SK-N-SH (cell line): ENCODE results near the gene TET2. TPM values are rescaled to one million over a fixed set of nuclear protein-coding genes. Genes with fewer than 3 reads are reported as not detected.

Experiments
- CTCF ChIA-PET: fragments of 300-600, 350-600 bp; formaldehyde crosslinking; extraction: SDS; loops from one replicate; lab custom pipeline; 2021; lab: Yijun Ruan, JAX
- POLR2A ChIA-PET: fragments of 350-600 bp; sonication (Branson Sonifier 250); formaldehyde crosslinking; extraction: SDS; loops from one replicate; lab custom pipeline; 2020; ENCODE audit warnings: antibody characterized with exemption, inconsistent platforms; lab: Yijun Ruan, JAX
- DNase-seq: peaks from one replicate; pipeline ENCODE4 v3.0.0; 2012
- H2AFZ ChIP-seq: fragments of 200-600 bp; sonication (generic); 2 replicates; pipeline ENCODE4 v1.8.1; 2016; ENCODE audit warnings: antibody characterized with exemption, mild to moderate bottlenecking, low read depth
- H3F3A ChIP-seq: fragments of 200-600 bp; sonication (generic); replicated peaks from 2 replicates; pipeline ENCODE3; 2016; ENCODE audit warnings: antibody characterized with exemption, mild to moderate bottlenecking; ENCODE audit not compliant: insufficient read depth
- H3K27ac ChIP-seq, 2 experiments: fragments of 200-500 bp in 1 of 2; fragments of 200-600 bp in 1 of 2; sonication (Bioruptor generic) in 1 of 2; sonication (generic), shearing (Covaris generic) in 1 of 2; 2 replicates each; pipeline versions ENCODE4 v1.5.1 to v1.6.1; 2014 to 2016; ENCODE audit warnings: low read depth in 2 of 2, inconsistent platforms in 1 of 2, low read length in 1 of 2, mild to moderate bottlenecking in 1 of 2, mixed read lengths in 1 of 2
- H3K27me3 ChIP-seq: fragments of 200-600 bp; sonication (generic), shearing (Covaris generic); 2 replicates; pipeline ENCODE4 v1.6.1; 2016; ENCODE audit warnings: mixed run types; ENCODE audit not compliant: insufficient read depth
- H3K36me3 ChIP-seq, 2 experiments: fragments of 200-500 bp in 1 of 2; fragments of 200-600 bp in 1 of 2; sonication (Bioruptor generic) in 1 of 2; sonication (generic) in 1 of 2; replicated peaks in 1 of 2; 2 replicates each; pipeline versions ENCODE3 to v1.5.1; 2014 to 2016; ENCODE audit warnings: low read length in 1 of 2, mild to moderate bottlenecking in 1 of 2; ENCODE audit not compliant: insufficient read depth in 2 of 2, control insufficient read depth in 1 of 2
- H3K4me1 ChIP-seq, 2 experiments: fragments of 200-500 bp in 1 of 2; fragments of 200-600 bp in 1 of 2; sonication (Bioruptor generic) in 1 of 2; sonication (generic), shearing (Covaris generic) in 1 of 2; 2 replicates each; pipeline versions ENCODE4 v1.5.1 to v1.6.1; 2014 to 2016; ENCODE audit warnings: low read depth in 1 of 2, low read length in 1 of 2, mixed run types in 1 of 2; ENCODE audit not compliant: insufficient read depth in 2 of 2, control insufficient read depth in 1 of 2
- H3K4me2 ChIP-seq: fragments of 200-600 bp; sonication (generic), shearing (Covaris generic); 2 replicates; pipeline ENCODE4 v1.6.1; 2017; ENCODE audit warnings: mixed run types
- H3K4me3 ChIP-seq, 2 experiments: fragments of 200-500 bp in 1 of 2; fragments of 200-600 bp in 1 of 2; sonication (Bioruptor generic) in 1 of 2; sonication (generic), shearing (Covaris generic) in 1 of 2; 2 replicates each; pipeline versions ENCODE4 v1.5.1 to v1.8.1; 2014 to 2016; ENCODE audit warnings: low read depth in 2 of 2, inconsistent platforms in 1 of 2, low read length in 1 of 2, mild to moderate bottlenecking in 1 of 2, mixed read lengths in 1 of 2, moderate library complexity in 1 of 2
- H3K79me2 ChIP-seq: fragments of 200-600 bp; sonication (generic); 2 replicates; pipeline ENCODE4 v1.8.1; 2017; ENCODE audit warnings: mild to moderate bottlenecking; ENCODE audit not compliant: insufficient read depth
- H3K9ac ChIP-seq: fragments of 200-600 bp; sonication (generic); 2 replicates; pipeline ENCODE4 v1.6.1; 2017; ENCODE audit warnings: mixed run types
- H3K9me2 ChIP-seq: fragments of 200-600 bp; sonication (generic); 2 replicates; pipeline ENCODE4 v1.6.1; 2017; ENCODE audit warnings: mixed run types
- H3K9me3 ChIP-seq: fragments of 200-600 bp; sonication (generic); 2 replicates; pipeline ENCODE4 v1.6.1; 2017; ENCODE audit warnings: mixed run types, mild to moderate bottlenecking, moderate library complexity
- H4K20me1 ChIP-seq: fragments of 200-600 bp; sonication (generic); 2 replicates; pipeline ENCODE4 v1.6.1; 2017; ENCODE audit warnings: mild to moderate bottlenecking, mixed run types; ENCODE audit not compliant: insufficient read depth
- CHD2 ChIP-seq: fragments of 150-350 bp; IDR thresholded peaks from 2 replicates; pipeline ENCODE4 v1.6.1; 2018; ENCODE audit warnings: low read length; ENCODE audit not compliant: partially characterized antibody
- ELF1 ChIP-seq: IDR thresholded peaks from 2 replicates; pipeline ENCODE4 v1.4.0; 2012
- EP300 ChIP-seq, 2 experiments: IDR thresholded peaks; 2 replicates each; pipeline versions ENCODE4 v1.4.0 to v1.6.1; 2012; ENCODE audit warnings: borderline replicate concordance in 1 of 2, low read depth in 1 of 2, low read length in 1 of 2
- FOXJ3 ChIP-seq: sonication (generic); formaldehyde crosslinking; IDR thresholded peaks from 2 replicates; pipeline ENCODE4 v1.5.1; 2020; ENCODE audit warnings: mild to moderate bottlenecking, missing genetic modification reagents
- GABPA ChIP-seq: IDR thresholded peaks from 2 replicates; pipeline ENCODE4 v1.4.0; 2012; ENCODE audit warnings: low read depth, mild to moderate bottlenecking
- GATA2 ChIP-seq: sonication (generic); formaldehyde crosslinking; IDR thresholded peaks from 2 replicates; pipeline ENCODE4 v1.5.0; 2020; ENCODE audit warnings: mild to moderate bottlenecking, missing genetic modification reagents
- MEF2A ChIP-seq: IDR thresholded peaks from 2 replicates; pipeline ENCODE4 v1.4.0; 2012; ENCODE audit warnings: low read depth, borderline replicate concordance
- NFIC ChIP-seq: IDR thresholded peaks from 2 replicates; pipeline ENCODE4 v1.4.0; 2012; ENCODE audit warnings: borderline replicate concordance
- NRF1 ChIP-seq: IDR thresholded peaks from 2 replicates; pipeline ENCODE4 v1.6.1; 2012; ENCODE audit warnings: low read depth, mild to moderate bottlenecking, low read length
- RAD21 ChIP-seq: IDR thresholded peaks from 2 replicates; pipeline ENCODE4 v1.6.1; 2012; ENCODE audit warnings: mild to moderate bottlenecking, low read length
- RCOR1 ChIP-seq: fragments of 150-350 bp; IDR thresholded peaks from 2 replicates; pipeline ENCODE4 v1.6.1; 2017; ENCODE audit warnings: antibody characterized with exemption, low read length
- RXRA ChIP-seq: IDR thresholded peaks from 2 replicates; pipeline ENCODE4 v1.4.0; 2012; ENCODE audit warnings: low read depth, mild to moderate bottlenecking, borderline replicate concordance
- SIN3A ChIP-seq: IDR thresholded peaks from 2 replicates; pipeline ENCODE4 v1.6.1; 2012; ENCODE audit warnings: low read depth, mild to moderate bottlenecking, low read length, moderate library complexity, borderline replicate concordance
- TAF1 ChIP-seq: IDR thresholded peaks from 2 replicates; pipeline ENCODE4 v1.6.1; 2012; ENCODE audit warnings: low read depth, mild to moderate bottlenecking, low read length, moderate library complexity, borderline replicate concordance
- TCF12 ChIP-seq: IDR thresholded peaks from 2 replicates; pipeline ENCODE4 v1.4.0; 2012
- USF1 ChIP-seq: IDR thresholded peaks from 2 replicates; pipeline ENCODE4 v1.4.0; 2012; ENCODE audit warnings: low read depth, borderline replicate concordance
- USF2 ChIP-seq: fragments of 150-350 bp; IDR thresholded peaks from 2 replicates; pipeline ENCODE4 v1.6.1; 2017; ENCODE audit warnings: antibody characterized with exemption, low read length, low read depth, borderline replicate concordance
- ZBTB33 ChIP-seq: IDR thresholded peaks from 2 replicates; pipeline ENCODE4 v1.4.0; 2012; ENCODE audit warnings: low read depth, borderline replicate concordance
- WGBS: methylation state at CpG from one replicate; pipeline ENCODE4 v1.1.6; 2017; ENCODE audit warnings: low lambda C conversion rate; 5-methylcytosine and 5-hydroxymethylcytosine counted together
- polyA plus RNA-seq, 3 experiments: library from polyadenylated mRNA; depleted of rRNA; stranded (reverse); fragments of >200 nt; gene quantifications; 2 replicates each; pipeline ENCODE4 v1.2.3, GENCODE V29; 2012
- TF ChIP-seq, protein P1 (sequence below): fragments of 150-350 bp; IDR thresholded peaks from 2 replicates; pipeline ENCODE4 v1.6.1; 2016; ENCODE audit warnings: mild to moderate bottlenecking, low read depth, low read length
- TF ChIP-seq, protein P2 (sequence below): IDR thresholded peaks from 2 replicates; pipeline ENCODE4; 2012
- TF ChIP-seq, protein P3 (sequence below): IDR thresholded peaks from 2 replicates; pipeline ENCODE4 v1.4.0; 2012; ENCODE audit warnings: low read depth
- TF ChIP-seq, protein P4 (sequence below): IDR thresholded peaks from 2 replicates; pipeline ENCODE4 v1.6.1; 2012; ENCODE audit warnings: mild to moderate bottlenecking, low read depth, low read length, moderate library complexity

The TET2 gene
- polyA plus RNA-seq, 1 of the 3 experiments (the other 2 are of a cell fraction), result 3.5 TPM

DNA sequence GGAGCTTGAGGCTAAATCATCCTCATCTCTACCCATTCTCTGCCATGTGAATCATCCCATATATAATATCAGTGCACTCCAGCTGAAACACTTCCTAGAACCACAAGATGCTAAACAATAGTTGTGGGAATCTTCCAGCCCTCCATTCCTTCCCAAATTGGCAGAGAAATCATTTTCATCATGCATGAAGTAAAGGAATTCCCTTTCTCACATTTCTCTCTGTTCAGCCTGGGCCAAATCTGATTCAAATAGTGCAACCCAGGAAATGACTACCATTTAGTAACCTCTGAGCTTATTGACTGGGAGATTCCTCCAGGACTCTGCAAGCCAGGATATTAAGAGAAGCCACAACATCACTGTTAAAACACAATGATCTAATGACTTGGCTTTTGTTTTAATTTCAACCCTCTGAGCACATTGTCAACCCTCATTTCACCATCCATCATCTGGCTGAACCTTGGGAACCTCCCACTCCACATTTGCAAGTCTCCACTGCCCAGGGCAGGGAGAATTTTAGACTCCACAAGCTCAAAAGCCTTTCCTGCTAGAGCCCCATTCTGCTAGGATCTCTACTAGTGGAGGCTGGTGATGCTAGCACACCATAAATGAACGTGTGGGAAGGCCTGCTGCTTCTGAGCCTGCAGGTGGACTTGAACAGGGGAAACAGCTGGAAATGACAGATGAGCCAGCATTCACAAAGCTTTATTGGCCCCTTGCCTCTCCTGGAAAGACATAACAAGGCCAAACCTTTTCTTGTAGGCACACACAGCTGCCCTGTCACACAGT, 133.9 kb downstream of the TET2 start:
- WGBS, result 50% methylated on average over 1 of the region's 1 CpG
- H3F3A ChIP-seq, result peaks cover 22% of the 10 kb centered on the region
- H3K79me2 ChIP-seq, result no peaks in the 10 kb centered on the region
- no peaks in the 10 kb centered on the region for H3K27me3 ChIP-seq
- peaks cover 0 to 10% of the 10 kb centered on the region in 2 experiments; a peak in 1 of 4 replicates for H3K4me1 ChIP-seq
- no peak overlapping the region for H2AFZ ChIP-seq
- no peaks in the 10 kb centered on the region for H3K9me3 ChIP-seq
- H3K4me2 ChIP-seq, result peak overlapping the region; percentile 18
- 0 out of 2 replicates have a peak overlapping the region, but pooled peaks have one; percentile 1 for H3K9ac ChIP-seq
- H4K20me1 ChIP-seq, result no peaks in the 10 kb centered on the region
- no peak for DNase-seq
- CTCF ChIA-PET, result interaction anchor here (1.1 kb wide), 1 partner anchor 49 kb away, joined by 3 read pairs; no protein-coding TSS in a partner anchor
- no peaks in the 10 kb centered on the region for H3K9me2 ChIP-seq
- peak overlapping the region in 1 of 2 experiments; percentile 92; a peak in 3 of 4 replicates for H3K27ac ChIP-seq
- H3K36me3 ChIP-seq, result peaks cover 8 to 21% of the 10 kb centered on the region in 2 experiments
- no peak overlapping the region for H3K4me3 ChIP-seq
- POLR2A ChIA-PET, result no interaction called here
- TF ChIP-seq CHD2 (no peak), GATA2 (no peak), NRF1 (no peak), TCF12 (peak; percentile 93), ZBTB33 (peak; percentile 75), NFIC (peak; percentile 97), MEF2A (peak; percentile 63; the same call in 1 of the 2 replicates), FOXJ3 (CRISPR knock-in tag) (no peak), USF2 (no peak), RCOR1 (no peak), RXRA (peak; percentile 73; the same call in 1 of the 2 replicates), SIN3A (no peak), USF1 (no peak), TAF1 (no peak), RAD21 (no peak), GABPA (no peak), ELF1 (peak; percentile 50; the same call in 1 of the 2 replicates), EP300 (IDR thresholded peaks at IDR 0.05; ENCODE audit: borderline replicate concordance in 1 of 2, low read depth in 1 of 2, low read length in 1 of 2) (peak in 1 of 2 experiments; percentile 86; a peak in 2 of 4 replicates)
- TF ChIP-seq, protein P1, sequence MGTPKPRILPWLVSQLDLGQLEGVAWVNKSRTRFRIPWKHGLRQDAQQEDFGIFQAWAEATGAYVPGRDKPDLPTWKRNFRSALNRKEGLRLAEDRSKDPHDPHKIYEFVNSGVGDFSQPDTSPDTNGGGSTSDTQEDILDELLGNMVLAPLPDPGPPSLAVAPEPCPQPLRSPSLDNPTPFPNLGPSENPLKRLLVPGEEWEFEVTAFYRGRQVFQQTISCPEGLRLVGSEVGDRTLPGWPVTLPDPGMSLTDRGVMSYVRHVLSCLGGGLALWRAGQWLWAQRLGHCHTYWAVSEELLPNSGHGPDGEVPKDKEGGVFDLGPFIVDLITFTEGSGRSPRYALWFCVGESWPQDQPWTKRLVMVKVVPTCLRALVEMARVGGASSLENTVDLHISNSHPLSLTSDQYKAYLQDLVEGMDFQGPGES, result no peak
- TF ChIP-seq, protein P2, sequence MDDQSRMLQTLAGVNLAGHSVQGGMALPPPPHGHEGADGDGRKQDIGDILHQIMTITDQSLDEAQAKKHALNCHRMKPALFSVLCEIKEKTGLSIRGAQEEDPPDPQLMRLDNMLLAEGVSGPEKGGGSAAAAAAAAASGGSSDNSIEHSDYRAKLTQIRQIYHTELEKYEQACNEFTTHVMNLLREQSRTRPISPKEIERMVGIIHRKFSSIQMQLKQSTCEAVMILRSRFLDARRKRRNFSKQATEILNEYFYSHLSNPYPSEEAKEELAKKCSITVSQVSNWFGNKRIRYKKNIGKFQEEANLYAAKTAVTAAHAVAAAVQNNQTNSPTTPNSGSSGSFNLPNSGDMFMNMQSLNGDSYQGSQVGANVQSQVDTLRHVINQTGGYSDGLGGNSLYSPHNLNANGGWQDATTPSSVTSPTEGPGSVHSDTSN, result peak; percentile 73
- TF ChIP-seq, protein P3, sequence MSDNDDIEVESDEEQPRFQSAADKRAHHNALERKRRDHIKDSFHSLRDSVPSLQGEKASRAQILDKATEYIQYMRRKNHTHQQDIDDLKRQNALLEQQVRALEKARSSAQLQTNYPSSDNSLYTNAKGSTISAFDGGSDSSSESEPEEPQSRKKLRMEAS, result peak; percentile 70
- TF ChIP-seq, protein P4, sequence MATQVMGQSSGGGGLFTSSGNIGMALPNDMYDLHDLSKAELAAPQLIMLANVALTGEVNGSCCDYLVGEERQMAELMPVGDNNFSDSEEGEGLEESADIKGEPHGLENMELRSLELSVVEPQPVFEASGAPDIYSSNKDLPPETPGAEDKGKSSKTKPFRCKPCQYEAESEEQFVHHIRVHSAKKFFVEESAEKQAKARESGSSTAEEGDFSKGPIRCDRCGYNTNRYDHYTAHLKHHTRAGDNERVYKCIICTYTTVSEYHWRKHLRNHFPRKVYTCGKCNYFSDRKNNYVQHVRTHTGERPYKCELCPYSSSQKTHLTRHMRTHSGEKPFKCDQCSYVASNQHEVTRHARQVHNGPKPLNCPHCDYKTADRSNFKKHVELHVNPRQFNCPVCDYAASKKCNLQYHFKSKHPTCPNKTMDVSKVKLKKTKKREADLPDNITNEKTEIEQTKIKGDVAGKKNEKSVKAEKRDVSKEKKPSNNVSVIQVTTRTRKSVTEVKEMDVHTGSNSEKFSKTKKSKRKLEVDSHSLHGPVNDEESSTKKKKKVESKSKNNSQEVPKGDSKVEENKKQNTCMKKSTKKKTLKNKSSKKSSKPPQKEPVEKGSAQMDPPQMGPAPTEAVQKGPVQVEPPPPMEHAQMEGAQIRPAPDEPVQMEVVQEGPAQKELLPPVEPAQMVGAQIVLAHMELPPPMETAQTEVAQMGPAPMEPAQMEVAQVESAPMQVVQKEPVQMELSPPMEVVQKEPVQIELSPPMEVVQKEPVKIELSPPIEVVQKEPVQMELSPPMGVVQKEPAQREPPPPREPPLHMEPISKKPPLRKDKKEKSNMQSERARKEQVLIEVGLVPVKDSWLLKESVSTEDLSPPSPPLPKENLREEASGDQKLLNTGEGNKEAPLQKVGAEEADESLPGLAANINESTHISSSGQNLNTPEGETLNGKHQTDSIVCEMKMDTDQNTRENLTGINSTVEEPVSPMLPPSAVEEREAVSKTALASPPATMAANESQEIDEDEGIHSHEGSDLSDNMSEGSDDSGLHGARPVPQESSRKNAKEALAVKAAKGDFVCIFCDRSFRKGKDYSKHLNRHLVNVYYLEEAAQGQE, result 0 out of 2 replicates have a peak, but pooled peaks have one; percentile 29
